Raji (cell line): ENCODE data around the gene TSR1.

Experiments used
- POLR2A ChIP-seq: IDR thresholded peaks from 2 replicates; pipeline ENCODE4 v1.6.1; 2011; ENCODE audit warnings: low read depth, low read length, control low read depth; ENCODE audit not compliant: insufficient read depth

TSR1 gene

GRCh38 chr17:2336215-2336851 lies at the start of gene TSR1:
Gene TSR1 (minus strand): TSS chr17:2336457. CDS start chr17:2336427, 30 bp downstream.
- peak; percentile 96 for TF ChIP-seq POLR2A

GRCh38 chr17:2385240-2386210 lies 49.3 kb upstream of the TSR1 start:
- no peak for TF ChIP-seq POLR2A

GRCh38 chr17:2384439-2385127 lies 48.3 kb upstream of the TSR1 start:
- no peak for TF ChIP-seq POLR2A

GRCh38 chr17:2383628-2384167 lies 47.4 kb upstream of the TSR1 start:
- TF ChIP-seq POLR2A = no peak

GRCh38 chr17:2380950-2381649 lies 44.8 kb upstream of the TSR1 start:
- no peak for TF ChIP-seq POLR2A

- TF ChIP-seq POLR2A = no peak
These were observed 44.1 kb upstream of the TSR1 start for GRCh38 chr17:2380226-2380922.

- no peak for TF ChIP-seq POLR2A
These were observed 43.4 kb upstream of the TSR1 start for GRCh38 chr17:2379489-2380225.

GRCh38 chr17:2378905-2379304 lies 42.6 kb upstream of the TSR1 start:
- no peak for TF ChIP-seq POLR2A

GRCh38 chr17:2377659-2378058 lies 41.4 kb upstream of the TSR1 start:
- TF ChIP-seq POLR2A = no peak

- no peak for TF ChIP-seq POLR2A
These were observed 39.9 kb upstream of the TSR1 start for GRCh38 chr17:2376107-2376506.

GRCh38 chr17:2375406-2375805 lies 39.1 kb upstream of the TSR1 start:
- no peak for TF ChIP-seq POLR2A

- TF ChIP-seq POLR2A = no peak
These were observed 38.5 kb upstream of the TSR1 start for GRCh38 chr17:2374549-2375285.

- no peak for TF ChIP-seq POLR2A
These were observed 36.9 kb upstream of the TSR1 start for GRCh38 chr17:2373179-2373578.

- TF ChIP-seq POLR2A = no peak
These were observed 36.4 kb upstream of the TSR1 start for GRCh38 chr17:2372681-2373080.
